Astrocyte of the hippocampus (primary cell): ENCODE measurements around the gene CASP3.
"Not testable (repeated sequence)": the region's sequence is repeated elsewhere in the genome, so short reads cannot be mapped to it uniquely, and the experiment has no call there.

Experiments
- DNase-seq: peaks from one replicate; pipeline ENCODE4 v3.0.0; 2011; ENCODE audit warnings: low read depth, low spot score

CASP3 gene

DNA sequence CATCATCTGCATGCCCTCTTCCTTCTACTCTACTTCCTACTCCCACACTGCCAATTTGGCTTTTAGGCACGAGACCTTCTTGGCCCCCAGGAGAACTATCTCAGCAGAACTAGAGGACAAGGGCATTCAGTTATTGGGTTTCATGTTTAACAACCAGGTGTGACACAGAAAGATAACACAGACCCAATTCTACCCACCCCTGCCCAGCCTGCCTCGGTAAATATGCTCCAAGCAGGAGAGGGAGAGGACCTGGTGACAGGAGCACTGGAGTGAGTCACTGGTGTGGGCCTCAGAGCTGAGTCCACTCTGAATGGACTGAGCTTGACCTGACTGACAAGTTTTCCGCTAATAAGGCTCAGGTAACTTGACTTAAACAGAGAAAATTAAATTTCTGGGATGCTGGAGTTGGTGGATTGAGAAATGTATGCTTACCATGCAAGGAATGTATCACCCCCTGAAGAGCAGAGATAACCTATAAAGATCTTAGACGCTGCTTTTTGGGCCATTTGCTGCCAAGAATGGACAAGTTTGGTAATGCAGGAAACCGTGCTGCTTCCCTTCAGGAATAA lies 52.5 kb downstream of the CASP3 start:
- DNase-seq, result no peak

GRCh38 chr4:184596044-184596616 lies 53.1 kb downstream of the CASP3 start:
- no peak for DNase-seq

- DNase-seq, result no peak
Observed at GRCh38 chr4:184595430-184595829, 53.8 kb downstream of the CASP3 start.

DNA sequence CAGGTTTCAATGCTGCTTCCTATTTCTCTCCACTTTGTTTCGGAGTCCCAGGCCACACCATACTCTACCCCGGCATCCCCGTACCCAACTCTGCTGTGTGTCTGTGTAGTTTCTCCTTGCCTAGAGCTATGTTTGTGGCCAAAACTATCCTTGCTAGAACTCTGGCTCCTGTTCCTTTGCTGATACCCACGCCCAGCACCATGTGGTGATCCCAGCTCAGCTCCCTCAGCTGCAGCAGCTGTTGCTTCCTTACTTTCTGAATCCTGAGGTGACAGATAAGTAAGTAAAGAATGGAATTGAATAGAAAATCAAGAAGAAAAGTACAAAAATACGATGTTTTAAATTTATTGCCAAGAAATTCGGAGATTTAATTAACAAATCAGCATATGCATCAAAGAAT lies 55.8 kb downstream of the CASP3 start:
- DNase-seq, result no peak

- not testable (repeated sequence) for DNase-seq
Observed at GRCh38 chr4:184591747-184592270, 57.4 kb downstream of the CASP3 start.

- DNase-seq, result no peak
Observed at GRCh38 chr4:184591070-184591677, 58.1 kb downstream of the CASP3 start.

DNA sequence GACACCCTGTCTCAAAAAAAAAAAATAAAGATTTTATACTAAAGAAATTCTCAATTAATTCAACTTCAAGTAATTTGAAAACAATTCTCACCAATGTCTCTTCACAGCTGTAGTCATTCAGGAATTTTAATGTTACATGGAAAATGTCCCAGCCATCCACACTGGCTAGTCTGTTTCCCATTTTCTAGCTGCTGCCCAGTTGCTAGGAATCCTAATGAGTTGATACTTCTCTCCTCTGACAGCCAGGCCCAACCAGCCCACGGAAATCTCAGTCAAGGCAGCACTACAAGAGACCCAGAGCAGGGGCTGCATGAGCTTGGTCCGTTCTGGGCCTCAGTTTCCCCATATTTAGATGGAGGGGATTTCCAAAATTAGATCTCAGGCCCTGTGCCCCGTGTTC lies 59.1 kb downstream of the CASP3 start:
- no peak for DNase-seq

- DNase-seq, result peak; percentile 55
Observed at GRCh38 chr4:184588893-184589292, 60.4 kb downstream of the CASP3 start.

DNA sequence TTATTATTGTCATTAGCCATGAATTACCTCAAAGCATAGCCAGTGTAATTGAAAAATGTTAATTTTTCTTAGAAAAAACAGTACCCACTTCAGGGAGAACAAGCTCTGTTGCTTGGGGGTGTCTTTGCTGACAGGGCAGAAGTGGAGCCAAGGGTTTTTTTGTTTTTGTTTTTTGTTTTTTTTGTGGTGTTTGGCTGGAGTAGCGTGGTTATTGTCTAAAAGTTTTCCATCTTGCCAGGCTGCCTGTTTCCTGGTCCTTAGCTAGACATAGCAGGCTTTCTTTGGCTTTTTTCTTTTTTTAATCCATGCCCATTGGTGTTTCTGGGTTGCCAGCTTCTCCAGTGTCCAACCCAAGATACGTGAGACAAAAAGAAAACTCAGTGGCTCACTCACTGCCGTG lies 61.5 kb downstream of the CASP3 start:
- DNase-seq, result no peak

GRCh38 chr4:184587221-184587620 lies 62.0 kb downstream of the CASP3 start:
- DNase-seq, result no peak

- no peak for DNase-seq
Observed at GRCh38 chr4:184583738-184584502, 65.3 kb downstream of the CASP3 start.
